Body of pancreas (tissue), 4 donors: ENCODE data around the gene LDLRAD3.

ENCODE experiments used
- CTCF ChIP-seq, 7 experiments: fragments of 450-650 bp in 4 of 7; fragments of 200-600 bp in 3 of 7; sonication (generic) in 3 of 7; IDR thresholded peaks; one replicate each; pipeline ENCODE4 v1.5.1; 2016 to 2019; ENCODE audit warnings: antibody characterized with exemption in 7 of 7
- POLR2A ChIP-seq, 3 donors: fragments of 450-650 bp; IDR thresholded peaks; one replicate each; pipeline ENCODE4 v1.6.1; 2016; ENCODE audit warnings: antibody characterized with exemption in 3 of 3, mild to moderate bottlenecking in 2 of 3

- no peak for TF ChIP-seq POLR2A (IDR thresholded peaks at IDR 0.05)
- no peak for TF ChIP-seq CTCF (IDR thresholded peaks at IDR 0.05)
These were observed 313.5 kb downstream of the LDLRAD3 start for GRCh38 chr11:36257351-36257750.
